ENCODE results near the gene LMO2. TPM values are rescaled to one million over a fixed set of nuclear protein-coding genes. Genes with fewer than 3 reads are reported as not detected.

LMO2 gene
- total RNA-seq, 1 experiment from 2014 or later, result 0.64 TPM

GRCh38 chr11:33924341-33924740 is 32.5 kb upstream of the LMO2 start:
- BruUV-seq (replicated peaks), result no TSS peak
- H3K4me3 ChIP-seq (ENCODE audit: low read depth in 2 of 2, low read length in 2 of 2), result no peak overlapping the region
- H3K36me3 ChIP-seq (ENCODE audit: control insufficient read depth, insufficient read depth, low read length), result no peaks in the 10 kb centered on the region
- H3K9me3 ChIP-seq (ENCODE audit: control insufficient read depth, insufficient read depth, low read depth, low read length), result no peaks in the 10 kb centered on the region
- ChIA-PET CTCF (no interaction called here), POLR2A (interaction anchor here (0.6 kb wide), 1 partner anchor 91 kb away, joined by 3 read pairs; no protein-coding TSS in a partner anchor)
- intact Hi-C loops (cut with micrococcal nuclease; ENCODE audit: unreplicated experiment) (no loop called here), in situ Hi-C loops (cut with HindIII; ENCODE audit: low pct_unique_long_range_greater_than_20kb, low sequenced_read_pairs) (no loop called here)
- no peak for DNase-seq (ENCODE audit: low read depth, low spot score)
- TF ChIP-seq, protein P1, sequence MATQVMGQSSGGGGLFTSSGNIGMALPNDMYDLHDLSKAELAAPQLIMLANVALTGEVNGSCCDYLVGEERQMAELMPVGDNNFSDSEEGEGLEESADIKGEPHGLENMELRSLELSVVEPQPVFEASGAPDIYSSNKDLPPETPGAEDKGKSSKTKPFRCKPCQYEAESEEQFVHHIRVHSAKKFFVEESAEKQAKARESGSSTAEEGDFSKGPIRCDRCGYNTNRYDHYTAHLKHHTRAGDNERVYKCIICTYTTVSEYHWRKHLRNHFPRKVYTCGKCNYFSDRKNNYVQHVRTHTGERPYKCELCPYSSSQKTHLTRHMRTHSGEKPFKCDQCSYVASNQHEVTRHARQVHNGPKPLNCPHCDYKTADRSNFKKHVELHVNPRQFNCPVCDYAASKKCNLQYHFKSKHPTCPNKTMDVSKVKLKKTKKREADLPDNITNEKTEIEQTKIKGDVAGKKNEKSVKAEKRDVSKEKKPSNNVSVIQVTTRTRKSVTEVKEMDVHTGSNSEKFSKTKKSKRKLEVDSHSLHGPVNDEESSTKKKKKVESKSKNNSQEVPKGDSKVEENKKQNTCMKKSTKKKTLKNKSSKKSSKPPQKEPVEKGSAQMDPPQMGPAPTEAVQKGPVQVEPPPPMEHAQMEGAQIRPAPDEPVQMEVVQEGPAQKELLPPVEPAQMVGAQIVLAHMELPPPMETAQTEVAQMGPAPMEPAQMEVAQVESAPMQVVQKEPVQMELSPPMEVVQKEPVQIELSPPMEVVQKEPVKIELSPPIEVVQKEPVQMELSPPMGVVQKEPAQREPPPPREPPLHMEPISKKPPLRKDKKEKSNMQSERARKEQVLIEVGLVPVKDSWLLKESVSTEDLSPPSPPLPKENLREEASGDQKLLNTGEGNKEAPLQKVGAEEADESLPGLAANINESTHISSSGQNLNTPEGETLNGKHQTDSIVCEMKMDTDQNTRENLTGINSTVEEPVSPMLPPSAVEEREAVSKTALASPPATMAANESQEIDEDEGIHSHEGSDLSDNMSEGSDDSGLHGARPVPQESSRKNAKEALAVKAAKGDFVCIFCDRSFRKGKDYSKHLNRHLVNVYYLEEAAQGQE (IDR thresholded peaks at IDR 0.05; ENCODE audit: insufficient read depth in 1 of 2, low read depth in 2 of 2, low read length in 1 of 2), result no peak
- no peak for TF ChIP-seq SIN3A (IDR thresholded peaks at IDR 0.05; ENCODE audit: borderline replicate concordance, insufficient read depth, low read depth, low read length)
- no peaks in the 10 kb centered on the region for H3K4me1 ChIP-seq (ENCODE audit: control insufficient read depth, insufficient read depth, low read length)
- H3K27ac ChIP-seq (ENCODE audit: low read length), result no peak overlapping the region
- H3K27me3 ChIP-seq (ENCODE audit: control insufficient read depth, insufficient read depth, low read length), result peaks cover 10% of the 10 kb centered on the region
- ATAC-seq, result no peak

DNA sequence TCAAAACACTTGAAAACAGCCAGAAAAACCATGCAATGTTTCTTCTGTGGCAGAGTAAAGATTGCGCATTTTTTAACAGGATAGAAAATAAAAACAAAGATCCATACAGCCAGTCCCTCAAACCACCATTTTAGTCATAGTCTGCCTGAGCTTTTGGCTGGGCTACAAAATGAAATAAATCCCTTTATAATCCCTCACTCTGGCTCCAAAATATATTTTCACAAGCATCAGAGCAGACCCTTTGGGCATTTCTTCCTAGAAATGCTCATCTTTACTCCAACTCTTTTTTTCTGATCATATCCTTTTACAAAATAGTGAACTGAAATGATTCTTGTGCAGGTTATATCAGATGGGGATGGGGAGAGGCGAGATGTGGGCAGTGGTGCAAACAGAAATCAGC is 31.8 kb upstream of the LMO2 start:
- no TSS peak for BruUV-seq (replicated peaks)
- CTCF ChIA-PET, result no interaction called here
- Histone ChIP-seq H3K27me3 (ENCODE audit: control insufficient read depth, insufficient read depth, low read length) (peaks cover 10% of the 10 kb centered on the region), H3K36me3 (ENCODE audit: control insufficient read depth, insufficient read depth, low read length) (no peaks in the 10 kb centered on the region), H3K9me3 (ENCODE audit: control insufficient read depth, insufficient read depth, low read depth, low read length) (no peaks in the 10 kb centered on the region), H3K4me1 (ENCODE audit: control insufficient read depth, insufficient read depth, low read length) (no peaks in the 10 kb centered on the region), H3K27ac (ENCODE audit: low read length) (no peak overlapping the region), H3K4me3 (ENCODE audit: low read depth in 2 of 2, low read length in 2 of 2) (no peak overlapping the region)
- TF ChIP-seq, protein P1 (IDR thresholded peaks at IDR 0.05; ENCODE audit: insufficient read depth in 1 of 2, low read depth in 2 of 2, low read length in 1 of 2), result no peak
- TF ChIP-seq SIN3A (IDR thresholded peaks at IDR 0.05; ENCODE audit: borderline replicate concordance, insufficient read depth, low read depth, low read length) (no peak), TCF7L2 (IDR thresholded peaks at IDR 0.05; ENCODE audit: low read depth, low read length) (no peak), POLR2AphosphoS5 (IDR thresholded peaks at IDR 0.05; ENCODE audit: low read depth, low read length) (no peak), CTCF (IDR thresholded peaks at IDR 0.05) (no peak)
- POLR2A ChIA-PET, result interaction anchor here (0.6 kb wide), 1 partner anchor 92 kb away, joined by 3 read pairs; no protein-coding TSS in a partner anchor
- no peak for DNase-seq (ENCODE audit: low read depth, low spot score)
- ATAC-seq, result no peak
- in situ Hi-C loops (cut with HindIII; ENCODE audit: low pct_unique_long_range_greater_than_20kb, low sequenced_read_pairs), result no loop called here
- intact Hi-C loops (cut with micrococcal nuclease; ENCODE audit: unreplicated experiment), result no loop called here
